CD4-positive, alpha-beta T cell treated with Interleukin-15 for 4 hours (primary cell): ENCODE measurements around the gene MYO1C.
A peak's percentile ranks its signal among the peaks of the same experiment; 100 is the strongest.
"Not testable (repeated sequence)": the region's sequence is repeated elsewhere in the genome, so short reads cannot be mapped to it uniquely, and the experiment has no call there.

ENCODE experiments used
- DNase-seq: peaks from one replicate; pipeline ENCODE4 v3.0.0-alpha.2; 2020; ENCODE audit warnings: low spot score

Gene MYO1C

GRCh38 chr17:1462164-1463112 is 30.0 kb downstream of the MYO1C start:
- DNase-seq: no peak

- no peak for DNase-seq
Observed at GRCh38 chr17:1461198-1461944, 31.1 kb downstream of the MYO1C start.

- DNase-seq: no peak
Observed at GRCh38 chr17:1460233-1460632, 32.3 kb downstream of the MYO1C start.

GRCh38 chr17:1455797-1456599 is 36.5 kb downstream of the MYO1C start, which contains the start of gene CRK:
TSS of gene CRK (minus strand) at chr17:1456232. CDS start at chr17:1456117, 115 bp downstream.
- peak; percentile 98 for DNase-seq

GRCh38 chr17:1455291-1455796 is 37.1 kb downstream of the MYO1C start:
- peak; percentile 28 for DNase-seq

GRCh38 chr17:1454541-1454940 is 37.9 kb downstream of the MYO1C start:
- DNase-seq: no peak

GRCh38 chr17:1453694-1454093 is 38.8 kb downstream of the MYO1C start:
- DNase-seq: not testable (repeated sequence)

- DNase-seq: no peak
Observed at GRCh38 chr17:1452836-1453235, 39.6 kb downstream of the MYO1C start.

- DNase-seq: not testable (repeated sequence)
Observed at GRCh38 chr17:1450261-1450660, 42.2 kb downstream of the MYO1C start.

- no peak for DNase-seq
Observed at GRCh38 chr17:1449412-1449967, 43.0 kb downstream of the MYO1C start.

GRCh38 chr17:1447052-1447451 is 45.4 kb downstream of the MYO1C start:
- no peak for DNase-seq

- DNase-seq: no peak
Observed at GRCh38 chr17:1446201-1446600, 46.3 kb downstream of the MYO1C start.

- DNase-seq: not testable (repeated sequence)
Observed at GRCh38 chr17:1445695-1446094, 46.8 kb downstream of the MYO1C start.

GRCh38 chr17:1442721-1443120 is 49.8 kb downstream of the MYO1C start:
- not testable (repeated sequence) for DNase-seq

GRCh38 chr17:1442187-1442586 is 50.3 kb downstream of the MYO1C start:
- DNase-seq: no peak

- no peak for DNase-seq
Observed at GRCh38 chr17:1440921-1441320, 51.6 kb downstream of the MYO1C start.

GRCh38 chr17:1438593-1439083 is 53.8 kb downstream of the MYO1C start:
- no peak for DNase-seq

- no peak for DNase-seq
Observed at GRCh38 chr17:1435326-1435725, 57.2 kb downstream of the MYO1C start.

- no peak for DNase-seq
Observed at GRCh38 chr17:1434150-1434549, 58.3 kb downstream of the MYO1C start.

GRCh38 chr17:1431631-1432104 is 60.8 kb downstream of the MYO1C start:
- no peak for DNase-seq

GRCh38 chr17:1423456-1424135 is 68.9 kb downstream of the MYO1C start:
- DNase-seq: no peak
